AG04450 (cell line): ENCODE data around the gene LIMA1. TPM values are rescaled to one million over a fixed set of nuclear protein-coding genes. Genes with fewer than 3 reads are reported as not detected.

ENCODE experiments used
- CTCF ChIA-PET: fragments of 300-600, 350-600 bp; formaldehyde crosslinking; extraction: SDS; loops from one replicate; lab custom pipeline; 2022; ENCODE audit warnings: antibody characterized with exemption, inconsistent platforms; lab: Charles Lee
- POLR2A ChIA-PET: fragments of 350-600 bp; formaldehyde crosslinking; extraction: SDS; loops from one replicate; lab custom pipeline; 2021; ENCODE audit warnings: antibody characterized with exemption, inconsistent platforms; lab: Yijun Ruan, JAX
- DNase-seq: peaks from one replicate; pipeline ENCODE4 v3.0.0-alpha.2; 2011; ENCODE audit warnings: low read depth, low spot score
- H3K27ac ChIP-seq: one replicate; pipeline ENCODE4 v1.5.1; 2012; ENCODE audit warnings: low read depth, low read length, control low read depth
- H3K27me3 ChIP-seq: one replicate; pipeline ENCODE4 v1.6.0; 2012; ENCODE audit warnings: low read length; ENCODE audit not compliant: control insufficient read depth, insufficient read depth
- H3K4me3 ChIP-seq: 2 replicates; pipeline ENCODE4 v1.5.1; 2011; ENCODE audit warnings: mild to moderate bottlenecking, low read depth, low read length, control low read depth
- H3K9me3 ChIP-seq: 2 replicates; pipeline ENCODE4 v1.5.1; 2012; ENCODE audit warnings: low read length; ENCODE audit not compliant: control insufficient read depth, insufficient read depth
- polyA plus RNA-seq: library from polyadenylated mRNA; depleted of rRNA; stranded (reverse); fragments of >200 nt; gene quantifications from 2 replicates; pipeline ENCODE4 v1.2.3, GENCODE V29; 2011
- TF ChIP-seq, protein P1 (sequence below): IDR thresholded peaks from 2 replicates; pipeline ENCODE4 v1.5.1; 2011; ENCODE audit warnings: low read depth, low read length, control low read depth, inconsistent platforms

LIMA1 gene
- polyA plus RNA-seq, 1 experiment = 218 TPM

DNA sequence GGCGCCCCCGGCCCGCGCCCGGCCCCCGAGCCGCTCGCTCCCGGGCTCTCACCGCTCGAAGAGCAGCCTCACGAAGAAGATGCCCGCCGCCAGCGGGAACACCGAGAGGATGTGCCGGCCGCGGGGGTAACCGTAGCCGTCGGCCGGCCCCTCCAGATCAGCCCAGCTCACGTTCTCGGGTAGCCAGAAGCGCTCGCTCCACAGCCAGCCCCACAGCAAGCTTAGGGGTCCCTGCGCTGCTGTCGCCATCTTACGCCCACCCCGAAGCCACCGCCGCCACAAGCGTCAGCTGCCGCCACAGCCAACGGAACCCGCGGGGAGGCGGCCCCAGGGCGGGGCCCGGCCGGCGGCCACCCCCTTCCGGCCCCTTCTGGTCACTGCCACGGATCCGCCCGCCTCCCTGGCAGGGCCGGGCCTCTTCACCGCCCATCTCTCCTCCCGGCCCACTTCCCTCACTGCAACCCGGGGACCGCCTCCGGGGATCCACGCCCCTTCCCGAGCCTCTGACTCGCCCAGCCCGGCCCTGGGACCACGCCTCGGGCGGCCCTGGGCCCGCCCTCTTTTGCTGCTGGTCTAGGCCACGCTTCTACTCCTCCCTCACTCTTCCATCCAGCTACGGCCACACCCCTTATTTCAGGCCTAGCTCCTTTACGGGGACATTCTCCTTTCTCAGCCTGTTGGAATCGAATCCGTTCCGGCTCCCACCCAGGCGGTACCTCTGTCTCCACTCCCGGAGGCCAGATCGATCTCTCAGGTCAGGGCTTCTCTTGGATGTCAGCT, 116.1 kb downstream of the LIMA1 start, which contains the start of gene CERS5:
TSS of gene CERS5 (minus strand) at position 321 of the 780 bp plus-strand sequence. CDS start at position 249, 72 bp downstream.
- Histone ChIP-seq H3K9me3 (peaks cover 22% of the 10 kb centered on the region), H3K4me3 (peak within 1 kb of the TSS; percentile 87), H3K27ac (peak within 1 kb of the TSS; percentile 89), H3K27me3 (no peaks in the 10 kb centered on the region)
- ChIA-PET CTCF (interaction anchor here (0.6 to 2.3 kb wide), 7 partner anchors 9 to 705 kb away, joined by 3 to 11 read pairs (median 4); partner anchors contain the start of gene COX14), POLR2A (interaction anchor here (0.5 to 2.2 kb wide), 13 partner anchors 14 to 425 kb away, joined by 3 to 33 read pairs (median 4); partner anchors contain the start of genes COX14 and SMARCD1)
- TF ChIP-seq, protein P1, sequence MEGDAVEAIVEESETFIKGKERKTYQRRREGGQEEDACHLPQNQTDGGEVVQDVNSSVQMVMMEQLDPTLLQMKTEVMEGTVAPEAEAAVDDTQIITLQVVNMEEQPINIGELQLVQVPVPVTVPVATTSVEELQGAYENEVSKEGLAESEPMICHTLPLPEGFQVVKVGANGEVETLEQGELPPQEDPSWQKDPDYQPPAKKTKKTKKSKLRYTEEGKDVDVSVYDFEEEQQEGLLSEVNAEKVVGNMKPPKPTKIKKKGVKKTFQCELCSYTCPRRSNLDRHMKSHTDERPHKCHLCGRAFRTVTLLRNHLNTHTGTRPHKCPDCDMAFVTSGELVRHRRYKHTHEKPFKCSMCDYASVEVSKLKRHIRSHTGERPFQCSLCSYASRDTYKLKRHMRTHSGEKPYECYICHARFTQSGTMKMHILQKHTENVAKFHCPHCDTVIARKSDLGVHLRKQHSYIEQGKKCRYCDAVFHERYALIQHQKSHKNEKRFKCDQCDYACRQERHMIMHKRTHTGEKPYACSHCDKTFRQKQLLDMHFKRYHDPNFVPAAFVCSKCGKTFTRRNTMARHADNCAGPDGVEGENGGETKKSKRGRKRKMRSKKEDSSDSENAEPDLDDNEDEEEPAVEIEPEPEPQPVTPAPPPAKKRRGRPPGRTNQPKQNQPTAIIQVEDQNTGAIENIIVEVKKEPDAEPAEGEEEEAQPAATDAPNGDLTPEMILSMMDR = no peak
- DNase-seq = peak; percentile 96

DNA sequence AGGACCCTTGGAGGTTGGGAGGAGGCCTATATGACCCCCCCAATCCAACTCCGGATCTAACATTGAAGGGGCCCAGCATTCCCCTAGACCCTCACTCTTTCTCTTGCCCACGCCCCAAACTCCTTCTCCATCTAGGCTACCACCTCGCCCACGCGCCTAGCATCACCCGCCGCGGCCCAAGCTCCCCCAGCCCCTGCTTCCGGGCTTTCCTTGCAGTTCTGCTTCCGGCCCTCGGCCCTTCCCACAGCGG, 116.6 kb downstream of the LIMA1 start:
- ChIA-PET POLR2A (interaction anchor here (0.6 to 2.2 kb wide), 9 partner anchors 16 to 297 kb away, joined by 3 to 33 read pairs (median 4); partner anchors contain the start of genes COX14 and SMARCD1), CTCF (interaction anchor here (0.6 to 2.3 kb wide), 4 partner anchors 9 to 705 kb away, joined by 4 to 11 read pairs (median 8); no protein-coding TSS in a partner anchor)
- Histone ChIP-seq H3K9me3 (peaks cover 22% of the 10 kb centered on the region), H3K27me3 (no peaks in the 10 kb centered on the region), H3K4me3 (peak overlapping the region; percentile 87), H3K27ac (peak overlapping the region; percentile 88)
- no peak for DNase-seq
- TF ChIP-seq, protein P1 = no peak

DNA sequence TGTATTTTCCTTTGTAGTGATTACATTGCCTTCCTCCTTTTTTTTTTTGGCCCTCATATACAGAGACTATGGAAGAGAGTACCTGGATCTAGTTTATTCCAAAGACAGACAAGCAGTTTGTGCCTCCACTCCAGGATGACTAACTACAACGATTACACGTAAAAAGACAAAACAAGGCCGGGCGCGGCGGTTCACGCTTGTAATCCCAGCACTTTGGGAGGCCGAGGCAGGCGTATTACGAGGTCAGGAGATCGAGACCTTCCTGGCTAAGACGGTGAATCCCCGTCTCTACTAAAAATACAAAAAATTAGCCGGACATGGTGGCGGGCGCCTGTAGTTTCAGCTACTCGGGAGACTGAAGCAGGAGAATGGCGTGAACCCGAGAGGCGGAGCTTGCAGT, 118.4 kb downstream of the LIMA1 start:
- Histone ChIP-seq H3K9me3 (peaks cover 16% of the 10 kb centered on the region), H3K27me3 (no peaks in the 10 kb centered on the region), H3K4me3 (no peak overlapping the region), H3K27ac (no peak overlapping the region)
- no peak for DNase-seq
- TF ChIP-seq, protein P1 = no peak
- CTCF ChIA-PET = no interaction called here
- POLR2A ChIA-PET = no interaction called here

DNA sequence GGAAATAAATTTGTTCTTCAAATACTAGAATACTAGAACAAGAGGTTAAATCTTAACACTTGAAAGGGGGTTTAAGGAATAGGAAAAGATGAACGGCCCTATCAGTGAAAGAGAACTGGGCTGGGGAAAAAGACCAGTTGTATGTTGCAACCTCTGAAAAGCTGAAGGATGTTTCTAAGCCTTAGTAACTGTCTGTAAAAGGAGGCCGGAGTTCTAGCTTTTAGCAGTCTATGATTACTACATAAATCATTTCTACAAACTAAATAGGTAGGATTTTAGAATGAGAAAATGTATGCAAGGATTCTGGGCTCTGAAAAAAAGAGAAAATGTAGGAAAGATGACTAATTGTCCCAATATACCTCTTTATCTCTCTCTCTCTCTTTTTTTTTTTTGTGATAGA, 121.1 kb downstream of the LIMA1 start:
- TF ChIP-seq, protein P1 = no peak
- H3K9me3 ChIP-seq = no peaks in the 10 kb centered on the region; the same call in 1 of the 2 replicates
- no peak overlapping the region for H3K4me3 ChIP-seq
- H3K27ac ChIP-seq = no peak overlapping the region
- DNase-seq = no peak
- no peaks in the 10 kb centered on the region for H3K27me3 ChIP-seq
- POLR2A ChIA-PET = interaction anchor here (0.6 to 1.2 kb wide), 4 partner anchors 30 to 152 kb away, joined by 3 to 6 read pairs (median 4); no protein-coding TSS in a partner anchor
- CTCF ChIA-PET = interaction anchor here (1.3 to 2.2 kb wide), 3 partner anchors 14 to 74 kb away, joined by 4 to 11 read pairs (median 5); partner anchors contain the start of gene COX14

DNA sequence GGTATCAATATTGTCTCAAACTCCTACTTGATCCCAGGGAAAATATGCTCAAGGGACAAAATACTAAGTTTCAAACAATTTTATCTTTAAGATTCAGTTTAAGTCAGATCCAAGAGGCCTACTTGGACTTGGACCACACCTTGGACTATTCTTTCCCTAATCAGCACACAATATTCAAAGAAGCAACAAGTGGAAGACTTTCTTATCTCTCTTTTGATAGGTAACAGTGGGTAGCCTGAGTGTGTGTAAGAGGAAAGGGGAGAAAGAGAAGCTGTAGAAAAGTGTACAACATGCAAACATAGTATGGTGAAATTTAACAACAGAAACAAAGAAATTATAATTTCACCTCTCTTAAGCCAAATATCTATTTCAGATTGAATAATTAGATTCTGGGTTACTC, 122.7 kb downstream of the LIMA1 start:
- TF ChIP-seq, protein P1 = no peak
- H3K27ac ChIP-seq = no peak overlapping the region
- H3K4me3 ChIP-seq = no peak overlapping the region
- no peaks in the 10 kb centered on the region for H3K27me3 ChIP-seq
- CTCF ChIA-PET = interaction anchor here (0.5 kb wide), 1 partner anchor 29 kb away, joined by 3 read pairs; no protein-coding TSS in a partner anchor
- DNase-seq = no peak
- H3K9me3 ChIP-seq = no peaks in the 10 kb centered on the region
- POLR2A ChIA-PET = no interaction called here
